Naive thymus-derived CD4-positive, alpha-beta T cell (primary cell): ENCODE measurements around the gene ZMYM4. TPM values are rescaled to one million over a fixed set of nuclear protein-coding genes. Genes with fewer than 3 reads are reported as not detected.
"Not testable (repeated sequence)": the region's sequence is repeated elsewhere in the genome, so short reads cannot be mapped to it uniquely, and the experiment has no call there.

Source experiments
- ATAC-seq: fragments of 150-1000 bp; cut with Tn5 transposase; 2 replicates; pipeline ENCODE4 v1.10.0; 2021; ENCODE audit warnings: mild to moderate bottlenecking, moderate library complexity
- CTCF ChIA-PET: fragments of 350-600 bp; sonication (Branson Sonifier 250); formaldehyde crosslinking; loops from one replicate; lab custom pipeline; 2021; ENCODE audit warnings: antibody characterized with exemption; lab: Charles Lee
- POLR2A ChIA-PET: fragments of 350-600 bp; sonication (Branson Sonifier 250); formaldehyde crosslinking; loops from one replicate; lab custom pipeline; 2021; ENCODE audit warnings: antibody characterized with exemption, inconsistent platforms; lab: Charles Lee
- DNase-seq, 9 donors: peaks; one replicate each; pipeline versions ENCODE4 v3.0.0 to v3.0.0-alpha.2; 2020 to 2022; ENCODE audit warnings: mixed read lengths in 1 of 9
- H3K27ac ChIP-seq: one replicate; pipeline ENCODE4 v1.7.0; 2013; ENCODE audit warnings: mild to moderate bottlenecking, low read depth, low read length, moderate library complexity
- H3K27me3 ChIP-seq, 2 donors: one replicate each; pipeline ENCODE4 v1.7.0; 2013; ENCODE audit warnings: low read length in 2 of 2, mild to moderate bottlenecking in 2 of 2, moderate library complexity in 2 of 2; ENCODE audit not compliant: control insufficient read depth in 2 of 2, insufficient read depth in 2 of 2
- H3K36me3 ChIP-seq, 3 experiments: 1 replicate in 2 of 3; 2 replicates in 1 of 3; pipeline ENCODE4 v1.7.0; 2013; ENCODE audit warnings: low read length in 3 of 3, mild to moderate bottlenecking in 3 of 3, moderate library complexity in 1 of 3; ENCODE audit not compliant: insufficient read depth in 3 of 3, control insufficient read depth in 2 of 3
- H3K4me1 ChIP-seq, 2 donors: one replicate each; pipeline ENCODE4 v1.7.0; 2013; ENCODE audit warnings: low read length in 2 of 2, mild to moderate bottlenecking in 2 of 2, moderate library complexity in 1 of 2; ENCODE audit not compliant: control insufficient read depth in 2 of 2, insufficient read depth in 2 of 2
- H3K4me3 ChIP-seq: 2 replicates; pipeline ENCODE4 v1.7.0; 2013; ENCODE audit warnings: mild to moderate bottlenecking, low read length
- H3K9me3 ChIP-seq, 3 experiments: 1 replicate in 2 of 3; 2 replicates in 1 of 3; pipeline ENCODE4 v1.7.0; 2013; ENCODE audit warnings: low read length in 3 of 3; ENCODE audit not compliant: control insufficient read depth in 2 of 3
- H3K27ac Mint-ChIP-seq, 9 donors: one replicate each; pipeline ENCODE4 v1.8.0; 2020 to 2022; ENCODE audit warnings: mixed read lengths in 9 of 9, mild to moderate bottlenecking in 8 of 9, moderate library complexity in 5 of 9, inconsistent platforms in 2 of 9
- H3K27me3 Mint-ChIP-seq, 5 donors: one replicate each; pipeline ENCODE4 v1.8.0; 2021 to 2022; ENCODE audit warnings: mixed read lengths in 5 of 5, mild to moderate bottlenecking in 1 of 5
- H3K36me3 Mint-ChIP-seq, 5 donors: one replicate each; pipeline ENCODE4 v1.8.0; 2020 to 2022; ENCODE audit warnings: mixed read lengths in 5 of 5, mild to moderate bottlenecking in 3 of 5, inconsistent platforms in 1 of 5
- H3K4me1 Mint-ChIP-seq, 7 donors: one replicate each; pipeline ENCODE4 v1.8.0; 2020 to 2022; ENCODE audit warnings: mixed read lengths in 7 of 7, mild to moderate bottlenecking in 3 of 7, inconsistent platforms in 1 of 7
- H3K4me3 Mint-ChIP-seq, 10 donors: one replicate each; pipeline ENCODE4 v1.8.0; 2020 to 2022; ENCODE audit warnings: mild to moderate bottlenecking in 10 of 10, mixed read lengths in 10 of 10, moderate library complexity in 6 of 10, inconsistent platforms in 2 of 10
- H3K9me3 Mint-ChIP-seq, 11 donors: one replicate each; pipeline ENCODE4 v1.8.0; 2020 to 2022; ENCODE audit warnings: mixed read lengths in 11 of 11, mild to moderate bottlenecking in 4 of 11, inconsistent platforms in 1 of 11, moderate library complexity in 1 of 11
- intact Hi-C, 2 donors: fragments of 100-400 bp; cut with micrococcal nuclease; formaldehyde crosslinking; loops; one replicate each; pipeline ENCODE4 v1.15.1; 2023
- polyA plus RNA-seq, 2 donors: library from polyadenylated mRNA; unstranded; fragments of 300-500 nt; fragmentation: Illumina TruSeq; gene quantifications; one replicate each; pipeline ENCODE4 v1.2.3, GENCODE V29; 2021
- total RNA-seq, 6 experiments: library from RNA in 5 of 6; stranded (reverse) in 5 of 6; gene quantifications; 1 replicate in 5 of 6; 2 replicates in 1 of 6; pipeline ENCODE4 v1.2.3 and lab custom pipeline; 2021 to 2026

ZMYM4 gene
- total and polyA plus RNA-seq, 7 experiments from 2014 or later = 28.2 to 52.9 (median 40.3) TPM

DNA sequence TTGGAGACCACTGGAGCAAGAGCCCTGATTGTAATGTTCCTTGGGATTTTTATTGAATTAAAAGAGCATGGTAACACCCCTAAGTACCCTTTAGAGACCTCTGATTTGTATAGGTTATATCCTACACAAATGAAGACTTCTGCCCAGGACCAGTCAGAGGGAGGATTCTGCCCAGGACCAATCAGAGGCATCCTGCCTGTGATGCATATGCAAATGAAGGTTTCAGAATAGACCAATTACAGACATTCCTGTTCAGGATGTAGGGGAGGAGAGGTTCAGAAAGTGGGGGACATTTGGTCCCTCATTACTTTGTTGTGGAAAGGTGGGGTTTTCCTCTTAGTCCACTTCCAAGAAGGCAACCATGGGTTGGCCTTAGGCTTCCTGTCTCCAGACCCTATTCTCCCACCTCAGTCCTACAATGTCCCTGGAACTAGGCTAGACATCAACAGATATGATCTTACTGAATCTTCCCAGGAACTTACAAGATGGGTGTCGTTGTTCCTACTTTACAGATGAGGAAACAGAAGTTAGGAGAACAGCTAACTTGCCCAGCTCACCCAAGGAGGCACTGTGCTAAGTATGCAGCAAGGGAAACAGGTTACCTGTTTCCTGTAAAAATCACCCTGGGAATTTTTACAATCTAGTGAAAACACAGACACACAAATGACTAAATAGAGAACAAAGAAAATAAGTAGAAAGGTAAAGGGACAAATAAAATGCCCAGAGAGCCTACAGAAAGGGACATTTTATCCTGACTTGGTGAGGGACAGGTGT lies 38.7 kb upstream of the ZMYM4 start:
- Mint-ChIP-seq H3K36me3 (no peaks in the 10 kb centered on the region), H3K27me3 (peaks cover 0 to 1% (median 0%) of the 10 kb centered on the region in 5 donors), H3K9me3 (peaks cover 0 to 2% (median 0%) of the 10 kb centered on the region in 11 donors), H3K4me3 (no peak overlapping the region), H3K4me1 (peaks cover 0 to 10% (median 0%) of the 10 kb centered on the region in 7 donors), H3K27ac (peak overlapping the region in 1 of 9 donors; percentile 33)
- Histone ChIP-seq H3K36me3 (no peaks in the 10 kb centered on the region), H3K4me3 (no peak overlapping the region), H3K4me1 (no peaks in the 10 kb centered on the region), H3K27me3 (no peaks in the 10 kb centered on the region), H3K9me3 (no peaks in the 10 kb centered on the region), H3K27ac (no peak overlapping the region)
- ATAC-seq (no peak), DNase-seq (no peak)
- intact Hi-C loops = no loop called here
- ChIA-PET CTCF (no interaction called here), POLR2A (no interaction called here)

DNA sequence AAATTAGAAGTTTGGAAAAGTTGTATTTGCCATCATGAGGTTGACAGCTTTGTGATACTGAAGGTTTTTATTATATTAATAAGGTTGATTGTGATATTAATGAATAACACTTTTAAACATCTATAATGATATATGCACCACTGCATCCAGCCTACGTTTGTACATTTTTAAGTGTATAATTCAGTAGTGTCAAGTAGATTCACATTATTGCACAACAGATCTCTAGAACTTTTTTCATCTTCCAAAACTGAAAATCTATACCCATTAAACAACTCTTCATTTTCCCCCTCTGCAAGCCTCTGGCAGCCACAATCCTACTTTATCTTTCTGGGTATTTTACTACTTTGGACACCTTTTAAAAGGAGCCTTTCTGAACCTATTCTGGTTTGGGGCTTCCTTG lies 37.2 kb upstream of the ZMYM4 start:
- H3K36me3 Mint-ChIP-seq = no peaks in the 10 kb centered on the region
- H3K9me3 Mint-ChIP-seq = peaks cover 0 to 2% (median 0%) of the 10 kb centered on the region in 11 donors
- ATAC-seq (no peak), DNase-seq (no peak)
- peaks cover 0 to 10% (median 0%) of the 10 kb centered on the region in 7 donors for H3K4me1 Mint-ChIP-seq
- Histone ChIP-seq H3K4me3 (no peak overlapping the region), H3K4me1 (no peaks in the 10 kb centered on the region), H3K36me3 (no peaks in the 10 kb centered on the region), H3K27ac (no peak overlapping the region), H3K27me3 (no peaks in the 10 kb centered on the region), H3K9me3 (no peaks in the 10 kb centered on the region)
- POLR2A ChIA-PET = no interaction called here
- intact Hi-C loops = no loop called here
- CTCF ChIA-PET = no interaction called here
- no peak overlapping the region for H3K4me3 Mint-ChIP-seq
- H3K27me3 Mint-ChIP-seq = peaks cover 0 to under 1% (median 0%) of the 10 kb centered on the region in 5 donors
- no peak overlapping the region for H3K27ac Mint-ChIP-seq

DNA sequence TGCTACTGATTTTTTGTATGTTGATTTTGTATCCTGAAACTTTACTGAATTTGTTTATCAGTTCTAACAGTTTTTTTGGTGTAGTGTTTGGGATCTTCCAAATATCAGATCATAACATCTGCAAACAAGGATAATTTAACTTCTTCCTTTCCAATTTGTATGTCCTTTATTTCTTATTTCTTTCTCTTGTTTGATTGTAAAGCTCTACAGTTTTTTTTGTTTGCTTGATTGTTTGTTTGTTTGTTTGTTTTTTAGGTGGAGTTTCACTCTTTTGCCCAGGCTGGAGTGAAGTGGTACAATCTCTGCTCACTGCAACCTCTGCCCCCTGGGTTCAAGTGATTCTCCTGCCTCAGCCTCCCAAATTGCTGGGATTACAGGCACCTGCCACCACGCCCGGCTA lies 31.7 kb upstream of the ZMYM4 start:
- ATAC-seq, H3K36me3 Mint-ChIP-seq, H3K4me3 ChIP-seq, CTCF ChIA-PET, POLR2A ChIA-PET, H3K4me1 ChIP-seq, H3K4me1 Mint-ChIP-seq, H3K9me3 Mint-ChIP-seq, H3K36me3 ChIP-seq, DNase-seq, H3K27ac Mint-ChIP-seq, H3K27ac ChIP-seq, H3K27me3 ChIP-seq, H3K27me3 Mint-ChIP-seq, H3K9me3 ChIP-seq, intact Hi-C loops, H3K4me3 Mint-ChIP-seq: not testable (repeated sequence)

DNA sequence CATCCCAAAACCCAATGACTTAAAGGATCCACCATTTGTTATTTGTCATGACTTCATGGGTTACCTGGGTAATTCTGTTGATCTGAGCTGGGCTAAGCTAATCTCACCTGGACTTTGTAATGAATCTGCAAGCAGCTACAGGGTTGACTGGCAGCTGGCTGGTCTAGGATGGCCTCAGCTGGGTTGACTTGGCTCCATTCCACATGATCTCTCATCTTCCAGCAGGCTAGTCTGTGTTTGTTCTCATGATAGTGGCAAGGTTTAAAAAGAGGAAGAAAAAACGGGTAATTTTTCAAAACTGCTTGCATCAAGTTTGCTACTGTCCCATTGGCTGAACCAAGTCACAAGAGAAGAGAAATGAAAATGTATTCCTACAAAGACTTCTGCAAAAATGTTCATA lies 24.8 kb upstream of the ZMYM4 start:
- no peak overlapping the region for H3K27ac ChIP-seq
- no peaks in the 10 kb centered on the region for H3K27me3 ChIP-seq
- Mint-ChIP-seq H3K27me3 (peaks cover 0 to 2% (median 0%) of the 10 kb centered on the region in 5 donors), H3K27ac (peak overlapping the region in 1 of 9 donors; percentile 48), H3K4me3 (no peak overlapping the region), H3K9me3 (no peaks in the 10 kb centered on the region), H3K4me1 (no peaks in the 10 kb centered on the region), H3K36me3 (no peaks in the 10 kb centered on the region)
- DNase-seq (no peak), ATAC-seq (peak; percentile 58)
- POLR2A ChIA-PET = interaction anchor here (0.7 kb wide), 1 partner anchor 375 kb away, joined by 3 read pairs; no protein-coding TSS in a partner anchor
- H3K36me3 ChIP-seq = no peaks in the 10 kb centered on the region
- CTCF ChIA-PET = no interaction called here
- no peak overlapping the region for H3K4me3 ChIP-seq
- intact Hi-C loops = no loop called here
- no peaks in the 10 kb centered on the region for H3K9me3 ChIP-seq
- no peaks in the 10 kb centered on the region for H3K4me1 ChIP-seq

DNA sequence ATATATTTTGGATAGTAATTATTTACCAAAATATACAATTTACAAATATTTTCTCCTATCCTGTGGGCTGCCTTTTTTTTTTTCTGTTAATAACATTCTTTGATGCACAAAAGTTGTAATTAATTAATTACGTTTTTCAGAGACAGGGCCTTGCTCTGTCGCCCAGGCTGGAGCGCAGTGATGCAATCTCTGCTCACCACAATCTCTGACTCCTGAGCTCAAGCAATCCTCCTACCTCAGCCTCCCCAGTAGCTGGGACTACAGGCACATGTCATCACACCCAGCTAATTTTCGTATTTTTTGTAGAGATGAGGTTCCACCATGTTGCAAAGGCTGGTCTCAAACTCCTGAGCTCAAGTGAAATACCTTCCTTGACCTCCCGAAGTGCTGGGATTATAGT lies 21.3 kb upstream of the ZMYM4 start:
- intact Hi-C loops = no loop called here
- Mint-ChIP-seq H3K4me1 (peaks cover 0 to 2% (median 0%) of the 10 kb centered on the region in 7 donors), H3K4me3 (no peak overlapping the region), H3K27ac (no peak overlapping the region), H3K27me3 (peaks cover 0 to 14% (median 5%) of the 10 kb centered on the region in 5 donors), H3K36me3 (no peaks in the 10 kb centered on the region), H3K9me3 (no peaks in the 10 kb centered on the region)
- ChIA-PET POLR2A (interaction anchor here (0.8 kb wide), 1 partner anchor 57 kb away, joined by 3 read pairs; no protein-coding TSS in a partner anchor), CTCF (interaction anchor here (0.6 kb wide), 2 partner anchors 9 to 170 kb away, joined by 3 to 4 read pairs; no protein-coding TSS in a partner anchor)
- H3K4me3 ChIP-seq = no peak overlapping the region
- no peaks in the 10 kb centered on the region for H3K4me1 ChIP-seq
- no peaks in the 10 kb centered on the region for H3K9me3 ChIP-seq
- no peaks in the 10 kb centered on the region for H3K27me3 ChIP-seq
- DNase-seq (no peak), ATAC-seq (no peak)
- H3K36me3 ChIP-seq = no peaks in the 10 kb centered on the region
- H3K27ac ChIP-seq = no peak overlapping the region

DNA sequence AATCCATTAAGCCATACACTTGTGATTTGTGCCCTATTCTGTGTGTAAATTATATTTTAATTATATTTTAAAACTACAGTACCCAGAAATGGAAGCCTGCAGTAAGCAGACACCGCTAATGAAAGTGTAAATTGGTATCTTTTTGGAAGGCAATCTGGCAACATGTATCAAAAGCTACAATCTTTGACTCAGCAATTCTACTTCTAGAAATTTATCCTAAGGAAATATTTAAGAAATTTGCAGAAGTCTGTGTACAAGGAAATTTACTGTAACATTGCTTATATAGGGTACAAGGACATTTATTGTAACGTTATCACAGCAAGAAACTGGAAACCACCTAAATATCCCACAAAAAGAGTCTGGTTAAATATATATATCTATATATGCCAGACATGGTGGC lies 14.6 kb upstream of the ZMYM4 start:
- ChIA-PET CTCF (no interaction called here), POLR2A (no interaction called here)
- peaks cover 0 to 1% (median 0%) of the 10 kb centered on the region in 11 donors for H3K9me3 Mint-ChIP-seq
- no peak overlapping the region for H3K27ac Mint-ChIP-seq
- H3K27ac ChIP-seq = no peak overlapping the region
- no peak overlapping the region for H3K4me3 ChIP-seq
- no peaks in the 10 kb centered on the region for H3K36me3 Mint-ChIP-seq
- no peaks in the 10 kb centered on the region for H3K27me3 ChIP-seq
- H3K36me3 ChIP-seq = no peaks in the 10 kb centered on the region
- peaks cover 5 to 15% (median 6%) of the 10 kb centered on the region in 5 donors for H3K27me3 Mint-ChIP-seq
- H3K9me3 ChIP-seq = no peaks in the 10 kb centered on the region
- ATAC-seq = no peak
- H3K4me1 Mint-ChIP-seq = peaks cover 0 to 2% (median 0%) of the 10 kb centered on the region in 7 donors
- no peak overlapping the region for H3K4me3 Mint-ChIP-seq
- no peaks in the 10 kb centered on the region for H3K4me1 ChIP-seq
- intact Hi-C loops = no loop called here
- no peak for DNase-seq

DNA sequence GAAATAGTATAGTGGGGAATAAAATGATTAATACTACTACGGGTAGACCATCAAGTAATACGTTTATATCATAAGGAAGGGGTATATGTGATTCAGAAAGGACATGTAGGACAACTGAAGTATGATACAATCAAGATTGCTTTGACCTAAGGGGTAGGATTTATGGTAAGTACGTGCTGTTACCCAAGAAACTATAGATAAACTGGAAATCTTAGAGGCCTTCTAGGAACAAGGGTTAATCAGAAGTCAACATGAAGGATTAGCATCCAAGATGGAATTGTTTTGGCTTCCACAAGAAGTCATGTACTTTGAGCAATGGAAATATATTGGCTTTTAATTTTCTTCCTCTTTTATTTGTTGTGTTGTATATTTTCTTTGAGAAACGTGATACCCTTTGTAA lies 13.2 kb upstream of the ZMYM4 start:
- ATAC-seq (no peak), DNase-seq (no peak)
- no peak overlapping the region for H3K4me3 Mint-ChIP-seq
- H3K9me3 ChIP-seq = no peaks in the 10 kb centered on the region
- H3K27me3 ChIP-seq = no peaks in the 10 kb centered on the region
- H3K27ac Mint-ChIP-seq = no peak overlapping the region
- no peak overlapping the region for H3K27ac ChIP-seq
- intact Hi-C loops = no loop called here
- POLR2A ChIA-PET = no interaction called here
- peaks cover 0 to 1% (median 0%) of the 10 kb centered on the region in 11 donors for H3K9me3 Mint-ChIP-seq
- H3K4me3 ChIP-seq = no peak overlapping the region
- no peaks in the 10 kb centered on the region for H3K4me1 ChIP-seq
- H3K27me3 Mint-ChIP-seq = peaks cover 5 to 11% (median 6%) of the 10 kb centered on the region in 5 donors
- peaks cover 0 to 2% (median 0%) of the 10 kb centered on the region in 7 donors for H3K4me1 Mint-ChIP-seq
- H3K36me3 Mint-ChIP-seq = no peaks in the 10 kb centered on the region
- no peaks in the 10 kb centered on the region for H3K36me3 ChIP-seq
- CTCF ChIA-PET = no interaction called here
